RWPE2 (cell line): ENCODE results near the gene ACADVL.

Experiments used
- ATAC-seq: fragments of 200-7000 bp; cut with Tn5 transposase; 3 replicates; pipeline ENCODE4 v1.9.1; 2021; ENCODE audit warnings: low read depth
- DNase-seq: peaks from one replicate; pipeline ENCODE4 v3.0.0-alpha.2; 2020; ENCODE audit warnings: low spot score
- H3K27ac ChIP-seq: fragments of 450-650 bp; 2 replicates; pipeline ENCODE4 v1.5.1; 2017; ENCODE audit warnings: mild to moderate bottlenecking; ENCODE audit not compliant: poor library complexity, severe bottlenecking
- H3K27me3 ChIP-seq: fragments of 250-450 bp; sonication (Bioruptor Pico); 2 replicates; pipeline ENCODE4 v1.5.1; 2021; ENCODE audit warnings: mild to moderate bottlenecking, moderate library complexity; ENCODE audit not compliant: insufficient read depth, poor library complexity, severe bottlenecking
- H3K36me3 ChIP-seq: fragments of 250-450 bp; sonication (Bioruptor Pico); 2 replicates; pipeline ENCODE4 v1.5.1; 2020; ENCODE audit warnings: low read depth, mild to moderate bottlenecking, moderate library complexity
- H3K4me1 ChIP-seq: fragments of 250-450 bp; sonication (Bioruptor Pico); 2 replicates; pipeline ENCODE4 v1.5.1; 2021; ENCODE audit warnings: mild to moderate bottlenecking, moderate library complexity; ENCODE audit not compliant: insufficient read depth, poor library complexity, severe bottlenecking
- H3K4me3 ChIP-seq: fragments of 250-450 bp; sonication (Bioruptor Pico); 2 replicates; pipeline ENCODE4 v1.5.1; 2021; ENCODE audit warnings: mild to moderate bottlenecking, moderate library complexity; ENCODE audit not compliant: severe bottlenecking
- H3K9me3 ChIP-seq: fragments of 250-450 bp; sonication (Bioruptor Pico); 2 replicates; pipeline ENCODE4 v1.5.1; 2021; ENCODE audit warnings: mild to moderate bottlenecking, moderate library complexity; ENCODE audit not compliant: severe bottlenecking
- TF ChIP-seq, protein P1 (sequence below): fragments of 450-650 bp; IDR thresholded peaks from one replicate; pipeline ENCODE4 v1.5.1; 2017; ENCODE audit warnings: mild to moderate bottlenecking, moderate library complexity; ENCODE audit not compliant: poor library complexity, severe bottlenecking

ACADVL gene

DNA sequence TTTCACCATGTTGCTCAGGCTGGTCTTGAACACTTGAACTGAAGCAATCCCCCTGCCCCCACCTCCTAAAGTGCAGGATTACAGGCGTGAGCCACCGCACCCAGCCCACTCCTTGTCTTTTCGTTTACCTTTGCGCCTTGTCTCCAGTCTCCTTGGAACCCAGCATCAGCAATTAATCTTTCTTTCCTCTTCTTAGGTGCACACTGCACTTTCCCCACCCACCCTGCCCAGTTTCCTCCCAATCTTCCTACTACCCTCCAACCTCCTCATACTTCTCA is 44.0 kb downstream of the ACADVL start:
- TF ChIP-seq, protein P1, sequence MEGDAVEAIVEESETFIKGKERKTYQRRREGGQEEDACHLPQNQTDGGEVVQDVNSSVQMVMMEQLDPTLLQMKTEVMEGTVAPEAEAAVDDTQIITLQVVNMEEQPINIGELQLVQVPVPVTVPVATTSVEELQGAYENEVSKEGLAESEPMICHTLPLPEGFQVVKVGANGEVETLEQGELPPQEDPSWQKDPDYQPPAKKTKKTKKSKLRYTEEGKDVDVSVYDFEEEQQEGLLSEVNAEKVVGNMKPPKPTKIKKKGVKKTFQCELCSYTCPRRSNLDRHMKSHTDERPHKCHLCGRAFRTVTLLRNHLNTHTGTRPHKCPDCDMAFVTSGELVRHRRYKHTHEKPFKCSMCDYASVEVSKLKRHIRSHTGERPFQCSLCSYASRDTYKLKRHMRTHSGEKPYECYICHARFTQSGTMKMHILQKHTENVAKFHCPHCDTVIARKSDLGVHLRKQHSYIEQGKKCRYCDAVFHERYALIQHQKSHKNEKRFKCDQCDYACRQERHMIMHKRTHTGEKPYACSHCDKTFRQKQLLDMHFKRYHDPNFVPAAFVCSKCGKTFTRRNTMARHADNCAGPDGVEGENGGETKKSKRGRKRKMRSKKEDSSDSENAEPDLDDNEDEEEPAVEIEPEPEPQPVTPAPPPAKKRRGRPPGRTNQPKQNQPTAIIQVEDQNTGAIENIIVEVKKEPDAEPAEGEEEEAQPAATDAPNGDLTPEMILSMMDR, result no peak
- Histone ChIP-seq H3K4me3 (peak overlapping the region; percentile 71), H3K27ac (peak overlapping the region; percentile 86), H3K9me3 (no peaks in the 10 kb centered on the region), H3K4me1 (peaks cover 23% of the 10 kb centered on the region), H3K27me3 (no peaks in the 10 kb centered on the region), H3K36me3 (peaks cover 26% of the 10 kb centered on the region)
- DNase-seq, result no peak
- ATAC-seq, result no peak

- ATAC-seq (no peak), DNase-seq (no peak)
- Histone ChIP-seq H3K27ac (no peak overlapping the region), H3K4me1 (peaks cover 8% of the 10 kb centered on the region), H3K4me3 (no peak overlapping the region), H3K9me3 (no peaks in the 10 kb centered on the region), H3K27me3 (no peaks in the 10 kb centered on the region), H3K36me3 (no peaks in the 10 kb centered on the region)
- TF ChIP-seq, protein P1, result no peak
Observed at GRCh38 chr17:7266784-7267183, 47.0 kb downstream of the ACADVL start.
